Fibroblast of lung (primary cell): Measurements from ENCODE around the gene CCNO. TPM values are rescaled to one million over a fixed set of nuclear protein-coding genes. Genes with fewer than 3 reads are reported as not detected.

Experiments used
- DNase-seq, 2 donors: peaks; one replicate each; pipeline versions ENCODE4 v3.0.0 to v3.0.0-alpha.2; 2010; ENCODE audit warnings: low read depth in 2 of 2
- H2AFZ ChIP-seq: 2 replicates; pipeline ENCODE4 v1.5.1; 2012; ENCODE audit warnings: low read length, control low read depth, inconsistent platforms
- H3K27ac ChIP-seq: 2 replicates; pipeline ENCODE4 v1.5.1; 2011; ENCODE audit warnings: low read length, control low read depth; ENCODE audit not compliant: insufficient read depth
- H3K27me3 ChIP-seq: 2 replicates; pipeline ENCODE4 v1.5.1; 2011; ENCODE audit warnings: mild to moderate bottlenecking, low read length; ENCODE audit not compliant: control insufficient read depth, insufficient read depth
- H3K36me3 ChIP-seq: 2 replicates; pipeline ENCODE4 v1.5.1; 2011; ENCODE audit warnings: low read length; ENCODE audit not compliant: control insufficient read depth, insufficient read depth
- H3K4me1 ChIP-seq: 2 replicates; pipeline ENCODE4 v1.5.1; 2011; ENCODE audit warnings: low read length; ENCODE audit not compliant: control insufficient read depth, insufficient read depth; ENCODE audit errors: extremely low read depth
- H3K4me2 ChIP-seq: 2 replicates; pipeline ENCODE4 v1.5.1; 2011; ENCODE audit warnings: low read length, control low read depth; ENCODE audit not compliant: insufficient read depth; ENCODE audit errors: extremely low read depth
- H3K4me3 ChIP-seq, 4 experiments: fragments of 200-600 bp in 1 of 4; sonication (generic) in 1 of 4; replicated peaks in 1 of 4; 2 replicates each; pipeline ENCODE4 v1.5.1; 2011 to 2016; ENCODE audit warnings: low read length in 4 of 4, low read depth in 3 of 4, mild to moderate bottlenecking in 3 of 4, control low read depth in 2 of 4, inconsistent platforms in 1 of 4, mixed read lengths in 1 of 4; ENCODE audit not compliant: insufficient read depth in 1 of 4; ENCODE audit errors: control extremely low read depth in 1 of 4
- H3K79me2 ChIP-seq: 2 replicates; pipeline ENCODE4 v1.5.1; 2012; ENCODE audit warnings: mild to moderate bottlenecking, low read length, inconsistent platforms; ENCODE audit not compliant: control insufficient read depth, insufficient read depth
- H3K9ac ChIP-seq: 2 replicates; pipeline ENCODE4 v1.5.1; 2011; ENCODE audit warnings: mild to moderate bottlenecking, low read length, control low read depth; ENCODE audit not compliant: insufficient read depth
- H3K9me3 ChIP-seq: 2 replicates; pipeline ENCODE4 v1.5.1; 2012; ENCODE audit warnings: low read depth, low read length; ENCODE audit not compliant: control insufficient read depth, insufficient read depth
- H4K20me1 ChIP-seq: 2 replicates; pipeline ENCODE4 v1.5.1; 2011; ENCODE audit warnings: low read length; ENCODE audit not compliant: control insufficient read depth, insufficient read depth; ENCODE audit errors: extremely low read depth
- CTCF ChIP-seq, 2 donors: IDR thresholded peaks in 1 of 2; conservative IDR thresholded peaks in 1 of 2; 1 replicate in 1 of 2; 2 replicates in 1 of 2; pipeline ENCODE4 v1.5.1; 2011 to 2012; ENCODE audit warnings: low read length in 2 of 2, control low read depth in 1 of 2, inconsistent platforms in 1 of 2, low read depth in 1 of 2, mild to moderate bottlenecking in 1 of 2
- EZH2 ChIP-seq: IDR thresholded peaks from 2 replicates; pipeline ENCODE4 v1.5.1; 2012; ENCODE audit warnings: low read length, control low read depth, mild to moderate bottlenecking; ENCODE audit errors: missing control alignments
- polyA plus RNA-seq, 2 donors: library from polyadenylated mRNA; depleted of rRNA in 1 of 2; stranded (reverse) in 1 of 2; unstranded in 1 of 2; fragments of >200 nt; gene quantifications; 2 replicates each; pipeline ENCODE4 v1.2.1, GENCODE V29; 2011 to 2012; ENCODE audit warnings: missing spikeins in 1 of 2
- total RNA-seq: library from RNA; depleted of rRNA; stranded (reverse); fragments of >200 nt; gene quantifications from 2 replicates; pipeline ENCODE4 v1.2.1, GENCODE V29; 2014

The CCNO gene
- total and polyA plus RNA-seq, 2 donors (not counting 1 experiment from before 2014, with no cell fraction given) = 0.03 TPM; not detected in 1

- no peaks in the 10 kb centered on the region for H4K20me1 ChIP-seq
- H3K4me1 ChIP-seq = no peaks in the 10 kb centered on the region
- H3K4me3 ChIP-seq = no peak overlapping the region
- TF ChIP-seq EZH2 (no peak), CTCF (conservative IDR thresholded peaks at IDR 0.05 in 1 of 2, IDR thresholded peaks at IDR 0.05 in 1 of 2; ENCODE audit: low read depth in 1 of 2, low read length in 2 of 2) (no peak)
- H3K36me3 ChIP-seq = no peaks in the 10 kb centered on the region
- H3K27me3 ChIP-seq = peaks cover 9% of the 10 kb centered on the region
- H3K27ac ChIP-seq = no peak overlapping the region
- H2AFZ ChIP-seq = no peak overlapping the region
- H3K79me2 ChIP-seq = no peaks in the 10 kb centered on the region
- no peak for DNase-seq
- H3K9ac ChIP-seq = no peak overlapping the region
- no peaks in the 10 kb centered on the region for H3K9me3 ChIP-seq
- no peak overlapping the region for H3K4me2 ChIP-seq
These were observed 8.3 kb upstream of the CCNO start for GRCh38 chr5:55241746-55242145.

GRCh38 chr5:55236800-55237199, 3.4 kb upstream of the CCNO start:
- H3K79me2 ChIP-seq = no peaks in the 10 kb centered on the region
- no peak overlapping the region for H3K9ac ChIP-seq
- H3K9me3 ChIP-seq = no peaks in the 10 kb centered on the region
- H2AFZ ChIP-seq = no peak overlapping the region
- peaks cover 2% of the 10 kb centered on the region for H3K4me1 ChIP-seq
- TF ChIP-seq CTCF (conservative IDR thresholded peaks at IDR 0.05 in 1 of 2, IDR thresholded peaks at IDR 0.05 in 1 of 2; ENCODE audit: low read depth in 1 of 2, low read length in 2 of 2) = no peak
- TF ChIP-seq EZH2 = no peak
- no peaks in the 10 kb centered on the region for H4K20me1 ChIP-seq
- DNase-seq = no peak
- H3K27ac ChIP-seq = no peak overlapping the region
- peaks cover 27% of the 10 kb centered on the region for H3K27me3 ChIP-seq
- no peak overlapping the region for H3K4me2 ChIP-seq
- H3K4me3 ChIP-seq = no peak overlapping the region
- no peaks in the 10 kb centered on the region for H3K36me3 ChIP-seq

- Histone ChIP-seq H2AFZ (no peak overlapping the region), H3K9ac (no peak overlapping the region), H3K4me3 (peak overlapping the region; percentile 34 to 57 (median 48)), H3K27ac (no peak overlapping the region), H3K9me3 (no peaks in the 10 kb centered on the region), H3K27me3 (peaks cover 45% of the 10 kb centered on the region), H3K36me3 (no peaks in the 10 kb centered on the region), H4K20me1 (no peaks in the 10 kb centered on the region), H3K4me2 (peak overlapping the region; percentile 46), H3K4me1 (peaks cover 2% of the 10 kb centered on the region), H3K79me2 (no peaks in the 10 kb centered on the region)
- TF ChIP-seq CTCF (conservative IDR thresholded peaks at IDR 0.05 in 1 of 2, IDR thresholded peaks at IDR 0.05 in 1 of 2; ENCODE audit: low read depth in 1 of 2, low read length in 2 of 2) = no peak
- peak; percentile 68 for TF ChIP-seq EZH2
- peak in 1 of 2 donors; percentile 25 for DNase-seq
These were observed 803 bp upstream of the CCNO start for GRCh38 chr5:55234121-55234700.
